Fibroblast of lung (primary cell): ENCODE results near the gene FAM180A.

Experiments used
- CTCF ChIP-seq, 2 donors: IDR thresholded peaks in 1 of 2; conservative IDR thresholded peaks in 1 of 2; 1 replicate in 1 of 2; 2 replicates in 1 of 2; pipeline ENCODE4 v1.5.1; 2011 to 2012; ENCODE audit warnings: low read length in 2 of 2, control low read depth in 1 of 2, inconsistent platforms in 1 of 2, low read depth in 1 of 2, mild to moderate bottlenecking in 1 of 2
- EZH2 ChIP-seq: IDR thresholded peaks from 2 replicates; pipeline ENCODE4 v1.5.1; 2012; ENCODE audit warnings: low read length, control low read depth, mild to moderate bottlenecking; ENCODE audit errors: missing control alignments

DNA sequence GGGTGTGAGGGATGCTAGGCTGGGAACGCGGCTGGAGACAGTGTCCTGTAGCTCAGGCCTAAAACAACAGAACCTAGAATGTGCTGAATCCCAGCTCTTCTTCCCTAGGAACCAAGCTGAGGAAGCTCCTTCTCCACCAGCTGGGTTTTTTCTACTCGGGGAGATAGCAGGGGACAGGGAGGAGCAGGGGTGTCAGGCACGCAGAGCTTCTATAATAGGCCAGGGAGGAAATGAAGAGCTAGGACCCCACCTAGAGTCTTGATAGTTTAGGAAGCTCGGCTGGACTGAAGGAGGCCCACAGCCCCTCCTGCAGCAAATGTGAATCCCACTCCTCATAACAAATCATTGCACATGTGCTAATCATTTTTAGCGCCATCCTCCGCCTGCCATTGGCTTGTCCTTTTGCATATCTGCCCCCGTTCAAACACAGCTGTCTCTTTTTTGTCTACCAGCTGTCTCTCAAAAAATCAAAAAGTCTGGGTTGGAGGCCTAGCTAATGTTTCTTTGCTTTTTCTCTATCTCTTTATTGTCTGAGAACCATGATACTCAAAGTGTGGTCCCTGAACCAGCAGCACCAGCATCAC lies 24.1 kb upstream of the FAM180A start:
- no peak for TF ChIP-seq CTCF (conservative IDR thresholded peaks at IDR 0.05 in 1 of 2, IDR thresholded peaks at IDR 0.05 in 1 of 2; ENCODE audit: low read depth in 1 of 2, low read length in 2 of 2)
- TF ChIP-seq EZH2 = no peak
